NCI-H524 treated with DMSO at 0.1 percent for 48 hours (cell line): ENCODE results near the gene BUB1B.
"Not testable (repeated sequence)": the region's sequence is repeated elsewhere in the genome, so short reads cannot be mapped to it uniquely, and the experiment has no call there.

Experiments
- DNase-seq: peaks from one replicate; lab custom pipeline; 2025; lab: John Stamatoyannopoulos, UW

BUB1B gene

GRCh38 chr15:40160689-40161688, at the start of gene BUB1B:
Gene BUB1B, plus strand, starts transcription at chr15:40161069. Its CDS starts 152 bp downstream, at chr15:40161221.
- DNase-seq: peak; percentile 76

GRCh38 chr15:40111888-40112287, 49.0 kb upstream of the BUB1B start:
- no peak for DNase-seq

GRCh38 chr15:40112789-40113188, 48.1 kb upstream of the BUB1B start:
- DNase-seq: no peak

GRCh38 chr15:40114218-40114617, 46.7 kb upstream of the BUB1B start:
- DNase-seq: no peak

GRCh38 chr15:40115106-40115505, 45.8 kb upstream of the BUB1B start:
- not testable (repeated sequence) for DNase-seq

- DNase-seq: no peak
These were observed 45.2 kb upstream of the BUB1B start for GRCh38 chr15:40115670-40116093.

GRCh38 chr15:40118473-40118872, 42.4 kb upstream of the BUB1B start:
- DNase-seq: no peak

GRCh38 chr15:40121911-40122638, 38.8 kb upstream of the BUB1B start:
- DNase-seq: no peak

- DNase-seq: not testable (repeated sequence)
These were observed 37.9 kb upstream of the BUB1B start for GRCh38 chr15:40122989-40123388.

- not testable (repeated sequence) for DNase-seq
These were observed 37.0 kb upstream of the BUB1B start for GRCh38 chr15:40123863-40124262.

- DNase-seq: not testable (repeated sequence)
These were observed 36.5 kb upstream of the BUB1B start for GRCh38 chr15:40124333-40124732.

GRCh38 chr15:40124807-40125285, 36.0 kb upstream of the BUB1B start:
- DNase-seq: not testable (repeated sequence)

- DNase-seq: no peak
These were observed 34.9 kb upstream of the BUB1B start for GRCh38 chr15:40125950-40126349.

GRCh38 chr15:40128766-40129660, 31.9 kb upstream of the BUB1B start:
- no peak for DNase-seq

- no peak for DNase-seq
These were observed 30.8 kb upstream of the BUB1B start for GRCh38 chr15:40130118-40130517.

GRCh38 chr15:40130799-40131502, 29.9 kb upstream of the BUB1B start:
- no peak for DNase-seq

GRCh38 chr15:40133544-40133943, 27.3 kb upstream of the BUB1B start:
- DNase-seq: no peak

GRCh38 chr15:40134885-40135284, 26.0 kb upstream of the BUB1B start:
- no peak for DNase-seq

GRCh38 chr15:40135846-40136450, 24.9 kb upstream of the BUB1B start:
- not testable (repeated sequence) for DNase-seq

GRCh38 chr15:40136470-40137302, 24.2 kb upstream of the BUB1B start:
- DNase-seq: no peak
